GM12801 (cell line): ENCODE measurements around the gene AK1.

ENCODE experiments used
- CTCF ChIP-seq: IDR thresholded peaks from one replicate; pipeline ENCODE4 v1.5.1; 2011; ENCODE audit warnings: control low read depth; ENCODE audit not compliant: insufficient read length; ENCODE audit errors: extremely low read depth

Gene AK1

GRCh38 chr9:127920794-127921193 lies 43.3 kb upstream of the AK1 start:
- TF ChIP-seq CTCF, result no peak

GRCh38 chr9:127919253-127919815 lies 41.9 kb upstream of the AK1 start:
- TF ChIP-seq CTCF, result no peak

- TF ChIP-seq CTCF, result no peak
Observed at GRCh38 chr9:127918183-127919107, 41.0 kb upstream of the AK1 start.

GRCh38 chr9:127917603-127918002 lies 40.1 kb upstream of the AK1 start:
- no peak for TF ChIP-seq CTCF

GRCh38 chr9:127916720-127917581 lies 39.5 kb upstream of the AK1 start, which contains the start of gene ST6GALNAC4:
Gene ST6GALNAC4 (minus strand): TSS chr9:127917041. CDS start chr9:127916419, 622 bp downstream.
- TF ChIP-seq CTCF, result no peak

- no peak for TF ChIP-seq CTCF
Observed at GRCh38 chr9:127915801-127916719, 38.6 kb upstream of the AK1 start.
